Brain pericyte (primary cell): Measurements from ENCODE around the gene GOLGA6D.
"Not testable (repeated sequence)": the region's sequence is repeated elsewhere in the genome, so short reads cannot be mapped to it uniquely, and the experiment has no call there.

Experiments
- DNase-seq: peaks from one replicate; pipeline ENCODE4 v3.0.0-alpha.2; 2012; ENCODE audit warnings: low read depth, low spot score

GOLGA6D gene

GRCh38 chr15:75282572-75282971 is at the start of gene GOLGA6D:
Gene GOLGA6D, plus strand, starts transcription at chr15:75282835. Its CDS starts 41 bp downstream, at chr15:75282876.
- DNase-seq = not testable (repeated sequence)

DNA sequence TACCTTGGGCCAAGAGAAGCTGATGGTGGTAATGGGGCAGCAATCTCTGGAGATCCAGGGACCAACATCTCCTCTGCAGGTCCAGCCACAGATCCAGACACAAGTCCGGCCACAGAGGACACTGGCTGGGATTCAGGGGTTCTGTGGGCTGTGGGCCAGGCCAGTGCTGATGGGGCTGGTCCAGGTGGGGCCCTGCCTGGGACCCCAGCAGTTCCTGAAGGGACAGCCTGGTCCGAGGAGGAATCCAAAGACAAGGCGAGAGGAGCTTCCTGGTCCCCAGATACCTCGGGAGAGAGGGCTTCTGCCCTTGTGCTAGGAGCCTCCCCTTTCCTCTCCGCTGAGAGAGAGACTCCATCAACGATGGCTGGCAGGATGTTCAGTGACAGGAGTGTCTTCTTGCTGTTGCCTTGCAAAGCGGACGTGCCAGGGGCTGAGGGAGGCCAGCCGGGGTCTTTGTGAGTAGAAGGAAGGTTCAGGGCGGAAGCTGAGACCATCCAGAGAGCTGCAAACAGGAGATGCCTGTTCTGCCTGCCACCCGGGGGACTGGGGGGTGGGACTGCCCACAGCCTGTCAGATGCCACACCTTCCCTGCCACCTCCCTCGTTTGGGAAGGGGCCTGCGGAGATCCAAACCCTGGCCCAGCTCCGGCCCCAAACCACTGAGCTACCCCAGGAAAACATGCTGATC is 49.0 kb upstream of the GOLGA6D start:
- DNase-seq = no peak

DNA sequence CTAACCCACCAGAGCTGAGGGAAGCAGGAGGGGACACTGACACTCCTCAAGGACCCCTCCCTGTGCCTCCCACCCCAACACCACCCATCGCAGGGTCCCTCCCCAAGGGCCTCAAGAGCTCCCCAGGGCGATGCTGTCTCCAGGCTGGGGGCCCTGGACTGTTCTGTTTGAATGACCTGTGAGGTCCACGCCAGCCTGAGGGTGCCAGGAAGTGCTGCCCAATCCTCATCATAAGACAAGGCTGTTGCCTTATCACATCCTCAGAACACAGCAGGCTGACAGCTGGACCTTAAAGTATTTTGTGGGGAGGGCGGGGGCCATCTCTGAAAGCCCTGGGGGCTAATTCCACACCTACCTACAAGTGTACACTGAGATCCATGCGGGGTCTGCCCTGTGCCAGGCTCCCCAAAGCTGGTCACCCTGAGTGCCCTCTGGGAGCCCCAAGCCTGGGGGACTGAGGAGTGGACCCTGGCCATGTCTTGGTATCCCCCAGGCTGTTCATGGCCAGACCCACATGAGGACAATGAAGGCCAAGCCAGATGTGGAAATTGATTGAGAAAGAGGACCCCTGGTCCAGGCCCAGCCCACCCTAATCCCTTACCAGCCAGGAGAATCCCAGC is 48.3 kb upstream of the GOLGA6D start:
- DNase-seq = no peak

DNA sequence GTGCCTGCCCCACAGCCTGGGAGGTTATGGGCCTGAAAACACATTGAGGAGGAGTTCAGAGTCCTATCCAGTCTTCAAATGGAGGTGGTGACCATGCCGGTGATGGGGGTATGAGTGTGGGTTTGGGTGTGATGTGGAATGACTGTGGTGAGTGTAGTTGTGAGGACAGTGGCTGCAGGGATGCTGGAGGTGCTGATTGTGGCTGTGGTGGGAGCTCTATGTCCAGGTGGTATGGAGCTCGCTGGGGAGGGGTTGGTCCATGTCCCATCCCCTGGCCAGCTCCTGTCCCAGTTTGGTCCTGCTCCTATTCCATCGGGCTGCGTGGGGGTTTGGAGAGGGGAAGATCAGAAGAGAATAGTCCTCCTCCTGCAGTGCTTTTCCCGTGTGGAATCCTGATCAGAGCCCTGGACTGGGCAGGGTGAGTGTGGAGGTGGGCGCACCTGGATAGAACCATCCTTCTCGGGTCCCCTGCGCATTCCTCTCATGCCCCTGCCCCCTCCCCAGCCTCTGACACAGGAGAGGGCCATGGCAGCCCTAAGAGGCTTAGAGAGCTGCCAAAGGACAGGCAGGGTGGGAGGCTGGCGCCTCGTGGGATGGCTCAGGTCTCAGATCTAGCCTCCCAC is 47.5 kb upstream of the GOLGA6D start:
- DNase-seq = no peak

GRCh38 chr15:75235760-75236729 is 46.6 kb upstream of the GOLGA6D start:
- DNase-seq = no peak

- DNase-seq = no peak
These were observed 45.2 kb upstream of the GOLGA6D start for GRCh38 chr15:75237316-75237982.

DNA sequence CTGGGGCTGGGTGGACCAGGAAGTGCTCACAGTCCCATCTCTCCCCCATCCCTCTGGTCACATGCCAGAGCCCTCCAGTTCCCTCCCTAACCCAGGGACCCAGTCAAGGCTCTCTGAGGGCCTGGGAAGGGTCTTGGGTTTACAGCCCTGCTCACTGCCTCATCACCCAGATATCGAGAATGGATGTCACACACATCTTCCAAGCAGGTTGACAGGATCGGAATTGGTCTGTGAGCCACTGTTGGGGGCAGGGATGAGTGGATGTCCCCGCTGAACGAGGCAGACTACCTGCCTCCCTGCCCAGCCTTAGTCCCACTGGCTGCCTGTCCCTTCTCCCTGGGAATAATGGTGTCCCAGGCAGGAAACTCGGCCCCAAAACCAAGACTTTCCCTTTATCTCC is 44.5 kb upstream of the GOLGA6D start:
- no peak for DNase-seq

DNA sequence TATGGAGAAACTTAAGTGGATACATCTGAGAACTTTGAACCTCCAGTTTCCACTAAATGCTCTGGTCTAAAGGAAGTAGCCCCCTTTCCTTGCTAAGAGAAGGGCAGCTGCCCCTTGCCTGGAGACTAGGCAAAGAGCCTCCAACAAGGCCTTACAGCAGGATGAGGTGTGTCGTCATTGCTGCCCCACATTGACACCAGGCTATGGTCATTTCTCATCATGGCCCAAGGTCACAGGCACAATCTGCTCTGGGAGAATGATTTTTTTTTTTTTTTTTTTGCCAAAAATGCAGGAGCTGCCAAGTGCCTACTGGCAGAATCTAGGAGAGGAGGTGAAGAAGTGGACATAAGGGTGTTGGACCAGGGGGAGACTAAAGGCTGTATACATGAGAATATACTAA is 36.9 kb upstream of the GOLGA6D start:
- not testable (repeated sequence) for DNase-seq

DNA sequence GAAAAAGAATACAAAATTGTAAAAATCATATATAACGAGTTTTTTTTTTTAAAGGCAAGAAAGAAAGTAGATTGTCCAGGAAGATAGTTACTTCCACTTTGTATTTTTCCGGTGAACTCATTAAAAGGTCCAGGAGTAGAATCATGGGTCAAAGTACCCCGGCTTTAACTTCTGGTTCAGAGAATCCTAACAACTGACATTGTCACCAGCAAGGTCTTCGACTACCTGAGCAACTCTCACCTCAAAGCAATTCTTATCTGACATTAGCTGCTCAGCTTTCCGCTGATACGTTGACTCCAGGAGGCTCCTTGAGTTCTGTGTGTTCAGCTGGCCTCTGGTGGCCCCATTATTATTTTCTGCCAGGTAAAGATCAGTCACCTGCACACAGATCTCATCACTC is 33.6 kb upstream of the GOLGA6D start:
- not testable (repeated sequence) for DNase-seq

DNA sequence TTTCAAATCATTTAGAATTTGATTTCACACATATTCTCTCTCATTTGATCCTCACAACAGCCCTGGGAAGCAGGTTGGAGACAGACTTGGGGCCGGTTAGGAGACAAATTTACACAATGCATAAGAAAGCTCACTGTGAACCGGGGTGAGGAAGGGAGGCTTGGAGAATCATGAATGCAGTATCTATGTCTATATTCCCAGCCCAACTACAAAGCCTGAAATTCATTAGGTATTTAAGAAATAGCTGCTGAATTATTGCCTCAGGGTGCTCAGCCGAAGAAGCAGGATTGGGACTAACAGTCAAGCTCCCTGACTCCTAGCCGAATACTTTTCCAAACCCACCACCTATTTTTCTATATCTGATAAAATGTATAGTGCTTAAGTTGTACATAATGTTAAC is 32.9 kb upstream of the GOLGA6D start:
- DNase-seq = no peak

GRCh38 chr15:75251343-75251742 is 31.3 kb upstream of the GOLGA6D start:
- DNase-seq = not testable (repeated sequence)

DNA sequence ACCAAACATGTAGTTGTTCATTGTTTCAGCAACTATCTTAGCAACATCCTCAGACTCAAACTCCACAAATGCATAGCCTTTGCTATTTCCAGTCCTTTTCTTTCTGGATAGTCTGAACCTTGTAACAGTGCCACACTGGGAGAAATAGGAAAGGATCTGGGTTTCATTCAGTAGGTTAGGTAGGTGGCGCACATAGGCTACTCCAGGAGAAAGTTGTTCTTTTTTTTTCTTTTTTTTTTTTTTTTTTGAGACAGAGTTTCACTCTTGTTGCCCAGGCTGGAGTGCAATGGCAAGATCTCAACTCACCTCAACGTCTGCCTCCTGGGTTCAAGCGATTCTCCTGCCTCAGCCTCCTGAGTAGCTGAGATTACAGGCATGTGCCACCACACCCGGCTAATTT is 30.4 kb upstream of the GOLGA6D start:
- not testable (repeated sequence) for DNase-seq

DNA sequence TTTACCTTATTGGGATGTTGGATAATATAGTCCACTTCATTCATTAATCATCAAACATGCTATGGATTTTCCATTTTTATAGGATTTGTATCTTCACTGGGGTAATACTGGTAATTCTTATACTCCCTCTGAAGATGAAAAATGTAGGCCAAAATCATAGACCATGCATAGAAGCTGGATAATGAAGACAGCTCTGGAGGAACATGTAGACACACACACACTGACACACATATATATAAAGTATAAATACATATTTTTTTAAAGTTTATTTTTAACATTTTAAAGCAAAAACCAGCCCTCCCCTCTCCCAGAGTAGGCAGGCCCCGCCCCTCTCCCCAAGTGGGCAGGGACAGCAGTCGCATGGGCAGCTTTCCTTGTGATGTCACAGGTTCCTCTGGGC is 24.6 kb upstream of the GOLGA6D start, which contains the start of gene GOLGA6C:
GOLGA6C (plus strand) TSS at position 301 of the 400 bp plus-strand sequence. CDS start 265 bp downstream, outside the sequence.
- DNase-seq = not testable (repeated sequence)

GRCh38 chr15:75258620-75259343 is 23.9 kb upstream of the GOLGA6D start:
- not testable (repeated sequence) for DNase-seq

DNA sequence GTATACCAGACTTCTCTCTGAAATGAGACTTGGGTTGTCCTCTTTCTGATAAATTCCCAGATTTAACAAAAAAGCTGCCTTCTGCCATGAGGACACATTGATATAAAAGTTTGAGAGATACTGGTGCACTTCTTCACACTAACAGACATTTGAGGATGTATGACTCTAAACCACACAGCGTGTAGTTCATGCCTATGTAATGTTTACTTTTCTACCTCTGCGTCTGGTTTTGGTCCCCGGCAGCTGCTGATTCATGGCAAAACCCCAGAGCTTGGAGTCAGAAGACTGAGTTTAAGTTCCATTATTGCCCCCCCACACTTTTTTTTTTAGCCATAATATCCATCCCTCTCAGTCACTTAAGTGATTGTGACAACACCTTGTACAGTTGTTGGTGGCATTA is 22.8 kb upstream of the GOLGA6D start:
- not testable (repeated sequence) for DNase-seq

DNA sequence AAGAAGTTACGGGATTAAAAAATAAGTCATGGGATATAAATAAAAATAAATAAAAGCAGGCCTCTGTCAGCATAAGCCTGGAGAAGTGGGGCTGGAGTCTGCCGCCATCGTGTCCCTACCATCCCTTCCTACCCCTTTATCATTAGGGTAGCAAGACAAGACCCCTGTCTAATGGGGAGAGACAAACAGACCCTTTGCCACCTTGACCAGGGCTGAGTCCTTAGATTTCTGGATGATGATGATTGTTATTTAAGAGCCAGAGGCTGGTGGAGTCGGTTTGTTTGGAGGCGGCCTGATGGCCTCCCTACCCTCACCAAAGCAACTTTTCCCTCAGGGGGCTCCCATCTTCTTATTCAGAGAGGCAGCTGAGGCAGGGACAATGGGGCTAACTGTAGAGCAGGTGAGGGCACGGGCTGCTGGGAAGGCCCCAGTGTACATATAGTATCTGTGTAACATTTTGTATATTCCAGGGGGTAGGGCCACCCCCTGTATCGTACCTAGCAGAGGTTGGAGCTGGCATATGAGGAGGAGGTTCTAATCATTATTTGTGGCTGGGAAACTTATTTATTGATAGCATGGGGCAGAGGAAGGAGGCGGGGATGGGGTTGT is 8.8 kb upstream of the GOLGA6D start:
- DNase-seq = not testable (repeated sequence)

DNA sequence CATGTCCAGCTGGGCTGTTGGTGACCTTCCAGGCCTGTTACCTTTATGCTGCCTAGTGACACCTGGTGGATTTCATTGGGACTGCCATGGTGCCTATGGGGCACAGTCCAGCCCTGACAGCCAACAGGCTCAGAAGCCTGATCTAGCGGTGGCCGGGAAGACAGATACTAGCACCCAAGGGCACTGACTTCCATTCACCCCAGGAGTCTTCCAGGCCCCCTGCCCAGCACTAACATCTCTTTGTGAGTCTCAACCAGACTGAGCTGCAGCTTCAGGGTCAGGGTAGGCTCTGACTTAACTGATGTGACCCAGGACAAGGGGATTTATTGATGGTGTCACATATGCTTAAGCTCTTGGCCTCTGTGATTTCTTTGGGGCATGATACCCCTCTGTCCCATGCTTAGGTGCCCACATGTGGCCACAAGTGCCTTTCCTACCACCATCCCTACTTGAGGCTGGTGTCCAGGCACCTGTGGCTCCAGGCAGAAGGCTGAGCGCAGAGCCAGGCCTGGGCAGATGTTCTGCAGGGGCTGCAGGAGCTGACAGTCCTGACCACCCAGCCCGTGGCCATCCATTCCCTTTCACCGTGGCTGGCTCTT is 8.0 kb upstream of the GOLGA6D start:
- DNase-seq = not testable (repeated sequence)

- not testable (repeated sequence) for DNase-seq
These were observed 7.0 kb upstream of the GOLGA6D start for GRCh38 chr15:75275617-75276016.

DNA sequence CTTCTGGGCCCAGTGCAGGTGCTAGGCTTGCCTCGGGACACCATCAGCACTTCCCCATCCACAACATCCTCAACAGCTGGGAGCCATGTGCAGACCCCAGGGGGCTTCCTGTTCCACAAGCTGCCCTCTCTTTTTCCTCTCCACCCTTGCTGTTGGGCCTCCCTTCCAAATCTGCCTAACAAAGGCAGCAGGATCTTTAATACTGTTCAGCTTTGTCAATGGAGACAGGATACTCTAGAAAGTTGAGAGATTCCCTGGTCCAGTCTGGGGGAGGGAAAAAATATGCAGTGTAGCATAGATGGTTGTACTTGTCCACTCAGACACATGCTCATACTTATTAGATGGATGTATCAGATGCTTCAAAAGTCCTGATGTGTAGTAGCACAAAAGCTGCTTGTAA is 4.1 kb upstream of the GOLGA6D start:
- not testable (repeated sequence) for DNase-seq
